Endothelial cell of umbilical vein (primary cell): ENCODE measurements around the gene PACS1.

Experiments used
- CTCF ChIP-seq, 2 donors: IDR thresholded peaks; 1 replicate in 1 of 2; 2 replicates in 1 of 2; pipeline ENCODE4 v1.5.1; 2011; ENCODE audit warnings: low read length in 2 of 2, mild to moderate bottlenecking in 2 of 2, moderate library complexity in 2 of 2, control low read depth in 1 of 2, inconsistent platforms in 1 of 2, low read depth in 1 of 2; ENCODE audit not compliant: insufficient read depth in 1 of 2; ENCODE audit errors: extremely low read depth in 1 of 2
- EZH2 ChIP-seq: IDR thresholded peaks from 2 replicates; pipeline ENCODE4 v1.6.1; 2012; ENCODE audit warnings: borderline replicate concordance, low read depth, mild to moderate bottlenecking, moderate library complexity, low read length, inconsistent platforms; ENCODE audit not compliant: severe bottlenecking
- FOS ChIP-seq: IDR thresholded peaks from 2 replicates; pipeline ENCODE4 v1.6.1; 2011; ENCODE audit warnings: mild to moderate bottlenecking, low read length, moderate library complexity, borderline replicate concordance; ENCODE audit not compliant: insufficient read depth
- GATA2 ChIP-seq: IDR thresholded peaks from 2 replicates; pipeline ENCODE4 v1.7.0; 2011; ENCODE audit warnings: low read depth, mild to moderate bottlenecking, moderate library complexity, mixed read lengths, low read length; ENCODE audit not compliant: insufficient read length, insufficient read depth
- MAX ChIP-seq: IDR thresholded peaks from 2 replicates; pipeline ENCODE4 v1.6.1; 2011; ENCODE audit not compliant: insufficient read depth, insufficient read length
- MYC ChIP-seq: IDR thresholded peaks from one replicate; pipeline ENCODE4 v1.6.1; 2011; ENCODE audit warnings: mild to moderate bottlenecking, low read depth, low read length
- POLR2A ChIP-seq: IDR thresholded peaks from 2 replicates; pipeline ENCODE4 v1.6.1; 2012; ENCODE audit warnings: low read depth, mild to moderate bottlenecking, control low read depth, low read length
- POLR2AphosphoS5 ChIP-seq: IDR thresholded peaks from 2 replicates; pipeline ENCODE4 v1.6.1; 2012; ENCODE audit warnings: low read depth, mild to moderate bottlenecking, control low read depth, low read length, moderate library complexity; ENCODE audit not compliant: insufficient read depth

- TF ChIP-seq MYC (no peak), CTCF (IDR thresholded peaks at IDR 0.05; ENCODE audit: extremely low read depth in 1 of 2, insufficient read depth in 1 of 2, low read depth in 1 of 2, low read length in 2 of 2) (no peak), POLR2A (no peak), EZH2 (no peak), POLR2AphosphoS5 (no peak), MAX (no peak), GATA2 (no peak), FOS (no peak)
Observed at GRCh38 chr11:66143996-66144678, 74.1 kb downstream of the PACS1 start.
